MCF 10A (cell line): ENCODE results near the gene MARCO. TPM values are rescaled to one million over a fixed set of nuclear protein-coding genes. Genes with fewer than 3 reads are reported as not detected.

Experiments
- BruUV-seq: library from RNA; stranded (reverse); fragments of 400-500 nt; replicated peaks from 2 replicates; lab custom pipeline; 2021; lab: Mats Ljungman, UMichigan
- CTCF ChIA-PET: fragments of 300-600 bp; sonication (Branson Sonifier 250); formaldehyde crosslinking; extraction: SDS; loops from one replicate; lab custom pipeline; 2021; ENCODE audit warnings: antibody characterized with exemption, inconsistent platforms; lab: Yijun Ruan, JAX
- POLR2A ChIA-PET: fragments of 300-600, 350-650 bp; sonication (Branson Sonifier 250); formaldehyde crosslinking; extraction: SDS; loops from one replicate; lab custom pipeline; 2020; ENCODE audit warnings: antibody characterized with exemption, inconsistent platforms; lab: Yijun Ruan, JAX
- DNase-seq: peaks from one replicate; pipeline ENCODE4 v3.0.0-alpha.2; 2018; ENCODE audit not compliant: unreplicated experiment
- H3K27ac Mint-ChIP-seq: one replicate; pipeline ENCODE4 v1.8.0; 2022; ENCODE audit warnings: mild to moderate bottlenecking, low read depth, mixed read lengths; ENCODE audit not compliant: unreplicated experiment
- H3K27me3 Mint-ChIP-seq: one replicate; pipeline ENCODE4 v1.8.0; 2022; ENCODE audit warnings: mixed read lengths; ENCODE audit not compliant: insufficient read depth, unreplicated experiment
- H3K36me3 Mint-ChIP-seq: one replicate; pipeline ENCODE4 v1.8.0; 2022; ENCODE audit warnings: mild to moderate bottlenecking, moderate library complexity, mixed read lengths; ENCODE audit not compliant: insufficient read depth, unreplicated experiment
- H3K4me1 Mint-ChIP-seq: one replicate; pipeline ENCODE4 v1.8.0; 2022; ENCODE audit warnings: mixed read lengths; ENCODE audit not compliant: insufficient read depth, unreplicated experiment
- H3K4me3 Mint-ChIP-seq: one replicate; pipeline ENCODE4 v1.8.0; 2022; ENCODE audit warnings: mild to moderate bottlenecking, moderate library complexity, mixed read lengths; ENCODE audit not compliant: unreplicated experiment
- H3K9me3 Mint-ChIP-seq: one replicate; pipeline ENCODE4 v1.8.0; 2022; ENCODE audit warnings: mixed read lengths; ENCODE audit not compliant: unreplicated experiment
- CTCF ChIP-seq: fragments of 200-600 bp; IDR thresholded peaks from one replicate; pipeline ENCODE4 v1.8.0; 2022; ENCODE audit warnings: antibody characterized with exemption, mild to moderate bottlenecking; ENCODE audit not compliant: unreplicated experiment
- intact Hi-C: fragments of 100-400 bp; cut with micrococcal nuclease; formaldehyde crosslinking; loops from 2 replicates; pipeline ENCODE4 v1.14.1; 2022
- total RNA-seq: library from RNA; stranded (reverse); gene quantifications from 2 replicates; pipeline ENCODE4 v1.2.3, GENCODE V29; 2022

MARCO gene
- total RNA-seq, 1 experiment from 2014 or later: 1.5 TPM

GRCh38 chr2:118936306-118936705, 5.7 kb upstream of the MARCO start:
- intact Hi-C loops: no loop called here
- no peak for TF ChIP-seq CTCF
- Mint-ChIP-seq H3K27ac (no peak overlapping the region), H3K27me3 (peaks cover 10% of the 10 kb centered on the region), H3K36me3 (no peaks in the 10 kb centered on the region), H3K4me3 (no peak overlapping the region), H3K4me1 (no peaks in the 10 kb centered on the region), H3K9me3 (peaks cover 10% of the 10 kb centered on the region)
- ChIA-PET CTCF (interaction anchor here (0.7 kb wide), 1 partner anchor 852 kb away, joined by 3 read pairs; no protein-coding TSS in a partner anchor), POLR2A (no interaction called here)
- no peak for DNase-seq
- no TSS peak for BruUV-seq

- POLR2A ChIA-PET: no interaction called here
- BruUV-seq: no TSS peak
- CTCF ChIA-PET: interaction anchor here (0.6 to 1.6 kb wide), 3 partner anchors 22 to 224 kb away, joined by 3 to 5 read pairs (median 3); no protein-coding TSS in a partner anchor
- Mint-ChIP-seq H3K4me1 (no peaks in the 10 kb centered on the region), H3K27me3 (peaks cover 16% of the 10 kb centered on the region), H3K9me3 (peaks cover 10% of the 10 kb centered on the region), H3K36me3 (no peaks in the 10 kb centered on the region), H3K27ac (no peak overlapping the region), H3K4me3 (no peak overlapping the region)
- no peak for TF ChIP-seq CTCF
- no peak for DNase-seq
- intact Hi-C loops: no loop called here
These were observed 5.1 kb upstream of the MARCO start for GRCh38 chr2:118936936-118937335.

GRCh38 chr2:118937817-118938216, 4.2 kb upstream of the MARCO start:
- TF ChIP-seq CTCF: no peak
- H3K36me3 Mint-ChIP-seq: no peaks in the 10 kb centered on the region
- no peaks in the 10 kb centered on the region for H3K4me1 Mint-ChIP-seq
- no peak overlapping the region for H3K27ac Mint-ChIP-seq
- intact Hi-C loops: no loop called here
- H3K9me3 Mint-ChIP-seq: peaks cover 9% of the 10 kb centered on the region
- no peak for DNase-seq
- CTCF ChIA-PET: interaction anchor here (1.3 to 1.6 kb wide), 2 partner anchors 23 to 56 kb away, joined by 3 to 5 read pairs; no protein-coding TSS in a partner anchor
- H3K27me3 Mint-ChIP-seq: peaks cover 16% of the 10 kb centered on the region
- H3K4me3 Mint-ChIP-seq: no peak overlapping the region
- no TSS peak for BruUV-seq
- POLR2A ChIA-PET: no interaction called here

GRCh38 chr2:118939994-118940393, 2.0 kb upstream of the MARCO start:
- Mint-ChIP-seq H3K36me3 (no peaks in the 10 kb centered on the region), H3K9me3 (no peaks in the 10 kb centered on the region), H3K4me3 (no peak overlapping the region), H3K27me3 (peaks cover 28% of the 10 kb centered on the region), H3K27ac (no peak overlapping the region), H3K4me1 (no peaks in the 10 kb centered on the region)
- BruUV-seq: no TSS peak
- ChIA-PET POLR2A (interaction anchor here (0.6 kb wide), 1 partner anchor 17 kb away, joined by 3 read pairs; no protein-coding TSS in a partner anchor), CTCF (interaction anchor here (1.0 kb wide), 1 partner anchor 58 kb away, joined by 5 read pairs; no protein-coding TSS in a partner anchor)
- intact Hi-C loops: no loop called here
- DNase-seq: no peak
- no peak for TF ChIP-seq CTCF
